GM21447 (cell line): ENCODE data around the gene FAXC.
A peak's percentile ranks its signal among the peaks of the same experiment; 100 is the strongest.

ENCODE experiments used
- ATAC-seq: cut with Tn5 transposase; IDR thresholded peaks from one replicate; pipeline ENCODE4 v1.9.1; 2021; ENCODE audit not compliant: unreplicated experiment

FAXC gene

GRCh38 chr6:99349171-99350141 is at the start of gene FAXC:
Gene FAXC, minus strand, starts transcription at chr6:99349674. Its CDS starts 302 bp downstream, at chr6:99349372.
- ATAC-seq: no peak

GRCh38 chr6:99397287-99397686 is 47.8 kb upstream of the FAXC start:
- no peak for ATAC-seq

GRCh38 chr6:99393698-99394531 is 44.4 kb upstream of the FAXC start, which contains the start of gene COQ3:
Gene COQ3, minus strand, starts transcription at chr6:99394195. Its CDS starts 16 bp downstream, at chr6:99394179.
- peak; percentile 74 for ATAC-seq

- peak; percentile 18 for ATAC-seq
These were observed 43.9 kb upstream of the FAXC start for GRCh38 chr6:99393366-99393697.

GRCh38 chr6:99390896-99391295 is 41.4 kb upstream of the FAXC start:
- no peak for ATAC-seq

GRCh38 chr6:99384507-99384906 is 35.0 kb upstream of the FAXC start:
- no peak for ATAC-seq

- no peak for ATAC-seq
These were observed 29.2 kb upstream of the FAXC start for GRCh38 chr6:99378636-99379035.

GRCh38 chr6:99369533-99369932 is 20.1 kb upstream of the FAXC start:
- no peak for ATAC-seq

- no peak for ATAC-seq
These were observed 17.4 kb upstream of the FAXC start for GRCh38 chr6:99366852-99367251.

GRCh38 chr6:99364026-99364425 is 14.6 kb upstream of the FAXC start:
- peak; percentile 96 for ATAC-seq

- ATAC-seq: no peak
These were observed 13.3 kb upstream of the FAXC start for GRCh38 chr6:99362678-99363268.

- ATAC-seq: no peak
These were observed 10.3 kb upstream of the FAXC start for GRCh38 chr6:99359800-99360199.

GRCh38 chr6:99356641-99357040 is 7.2 kb upstream of the FAXC start:
- ATAC-seq: no peak

- no peak for ATAC-seq
These were observed 5.5 kb upstream of the FAXC start for GRCh38 chr6:99354983-99355382.

- ATAC-seq: no peak
These were observed 3.7 kb upstream of the FAXC start for GRCh38 chr6:99353126-99353525.

GRCh38 chr6:99350573-99350972 is 1.1 kb upstream of the FAXC start:
- ATAC-seq: no peak

GRCh38 chr6:99348288-99349170 is 945 bp downstream of the FAXC start:
- no peak for ATAC-seq

GRCh38 chr6:99347804-99348203 is 1.7 kb downstream of the FAXC start:
- ATAC-seq: no peak

- no peak for ATAC-seq
These were observed 2.9 kb downstream of the FAXC start for GRCh38 chr6:99346595-99346994.

GRCh38 chr6:99345164-99345563 is 4.3 kb downstream of the FAXC start:
- no peak for ATAC-seq
